Occipital lobe (tissue), 2 donors: Measurements from ENCODE around the gene PGBD5. TPM values are rescaled to one million over a fixed set of nuclear protein-coding genes. Genes with fewer than 3 reads are reported as not detected.

Source experiments
- DNase-seq: peaks from one replicate; lab custom pipeline; 2025; lab: John Stamatoyannopoulos, UW
- total RNA-seq: library from RNA; depleted of rRNA; stranded (reverse); fragments of >200 nt; gene quantifications from one replicate; pipeline ENCODE4 v1.2.3, GENCODE V29; 2014

PGBD5 gene
- total RNA-seq, 1 donor from 2014 or later: 25.6 TPM

GRCh38 chr1:230265200-230266115 is 160.7 kb downstream of the PGBD5 start:
- no peak for DNase-seq

Other genes starting within 250 kb of the PGBD5 start
- 36.3 TPM for gene COG2, start 216.1 kb upstream of the PGBD5 start, total RNA-seq